ENCODE measurements around the gene LSM14A.

Gene LSM14A

DNA sequence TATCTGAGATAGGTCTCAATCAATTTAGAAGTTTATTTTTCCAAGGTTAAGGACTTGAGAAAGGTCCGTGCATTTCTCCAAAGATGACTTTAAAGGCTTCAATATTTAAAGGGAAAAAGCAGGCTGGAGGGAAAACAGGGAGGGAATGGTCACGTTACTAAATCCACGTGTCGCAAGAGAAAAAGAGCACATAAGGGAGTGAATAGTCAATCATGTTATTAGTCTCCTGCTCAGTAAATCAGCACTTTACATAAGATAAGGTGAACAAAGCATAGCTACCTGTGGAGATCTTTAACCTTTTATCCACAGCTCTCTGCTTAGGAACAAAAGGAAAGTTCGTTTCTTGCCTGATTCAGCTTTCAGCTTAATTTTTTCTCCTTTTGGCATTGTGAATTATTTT lies 31.3 kb upstream of the LSM14A start:
- Histone ChIP-seq H3K4me3 (ENCODE audit: low read length, poor library complexity, severe bottlenecking) (no peak overlapping the region), H3K36me3 (ENCODE audit: insufficient read depth, low read length) (no peaks in the 10 kb centered on the region), H3K79me2 (ENCODE audit: insufficient read depth, low read length) (no peaks in the 10 kb centered on the region), H3K4me2 (ENCODE audit: low read depth, low read length, poor library complexity, severe bottlenecking) (no peak overlapping the region), H3F3A (ENCODE audit: low read depth) (no peaks in the 10 kb centered on the region), H3K27me3 (ENCODE audit: insufficient read depth, low read length, poor library complexity, severe bottlenecking) (no peaks in the 10 kb centered on the region), H3K9me2 (replicated peaks; ENCODE audit: low read depth, low read length) (no peaks in the 10 kb centered on the region), H3K9ac (ENCODE audit: low read depth, low read length, poor library complexity, severe bottlenecking) (no peak overlapping the region), H3K4me1 (ENCODE audit: insufficient read depth, low read length, poor library complexity, severe bottlenecking) (no peaks in the 10 kb centered on the region), H3K9me3 (ENCODE audit: insufficient read depth, low read depth, low read length) (no peaks in the 10 kb centered on the region), H4K20me1 (ENCODE audit: insufficient read depth, low read length, poor library complexity, severe bottlenecking) (no peaks in the 10 kb centered on the region), H2AFZ (ENCODE audit: low read length) (no peak overlapping the region; the same call in 1 of the 2 replicates)
- TF ChIP-seq, protein P1, sequence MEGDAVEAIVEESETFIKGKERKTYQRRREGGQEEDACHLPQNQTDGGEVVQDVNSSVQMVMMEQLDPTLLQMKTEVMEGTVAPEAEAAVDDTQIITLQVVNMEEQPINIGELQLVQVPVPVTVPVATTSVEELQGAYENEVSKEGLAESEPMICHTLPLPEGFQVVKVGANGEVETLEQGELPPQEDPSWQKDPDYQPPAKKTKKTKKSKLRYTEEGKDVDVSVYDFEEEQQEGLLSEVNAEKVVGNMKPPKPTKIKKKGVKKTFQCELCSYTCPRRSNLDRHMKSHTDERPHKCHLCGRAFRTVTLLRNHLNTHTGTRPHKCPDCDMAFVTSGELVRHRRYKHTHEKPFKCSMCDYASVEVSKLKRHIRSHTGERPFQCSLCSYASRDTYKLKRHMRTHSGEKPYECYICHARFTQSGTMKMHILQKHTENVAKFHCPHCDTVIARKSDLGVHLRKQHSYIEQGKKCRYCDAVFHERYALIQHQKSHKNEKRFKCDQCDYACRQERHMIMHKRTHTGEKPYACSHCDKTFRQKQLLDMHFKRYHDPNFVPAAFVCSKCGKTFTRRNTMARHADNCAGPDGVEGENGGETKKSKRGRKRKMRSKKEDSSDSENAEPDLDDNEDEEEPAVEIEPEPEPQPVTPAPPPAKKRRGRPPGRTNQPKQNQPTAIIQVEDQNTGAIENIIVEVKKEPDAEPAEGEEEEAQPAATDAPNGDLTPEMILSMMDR (conservative IDR thresholded peaks at IDR 0.05; ENCODE audit: low read length), result no peak
- no peak for TF ChIP-seq EZH2phosphoT487 (IDR thresholded peaks at IDR 0.05; ENCODE audit: borderline replicate concordance)

DNA sequence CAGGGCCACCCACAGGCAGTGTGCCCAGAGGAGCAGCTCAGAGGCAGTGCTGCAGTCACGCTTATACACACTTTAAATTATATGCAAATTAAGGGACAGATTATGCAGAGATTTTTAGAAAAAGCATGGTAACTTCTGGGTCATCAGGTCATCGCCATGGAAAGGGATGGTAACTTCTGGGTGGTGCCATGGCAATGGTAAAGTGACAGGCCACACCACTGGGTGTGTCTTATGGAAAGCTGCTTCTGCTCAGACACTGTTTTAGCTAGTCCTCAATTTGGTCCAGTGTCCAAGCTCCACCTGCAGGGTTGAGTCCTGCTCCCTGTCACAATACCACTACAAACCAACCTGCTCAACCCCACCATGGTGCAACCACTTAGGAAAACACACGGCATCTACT lies 29.9 kb upstream of the LSM14A start:
- Histone ChIP-seq H3K4me3 (ENCODE audit: low read length, poor library complexity, severe bottlenecking) (no peak overlapping the region), H3K4me2 (ENCODE audit: low read depth, low read length, poor library complexity, severe bottlenecking) (no peak overlapping the region), H3K9me2 (replicated peaks; ENCODE audit: low read depth, low read length) (no peaks in the 10 kb centered on the region), H3K9me3 (ENCODE audit: insufficient read depth, low read depth, low read length) (no peaks in the 10 kb centered on the region), H3K36me3 (ENCODE audit: insufficient read depth, low read length) (no peaks in the 10 kb centered on the region), H3K4me1 (ENCODE audit: insufficient read depth, low read length, poor library complexity, severe bottlenecking) (no peaks in the 10 kb centered on the region), H3F3A (ENCODE audit: low read depth) (no peaks in the 10 kb centered on the region), H3K79me2 (ENCODE audit: insufficient read depth, low read length) (no peaks in the 10 kb centered on the region), H3K27me3 (ENCODE audit: insufficient read depth, low read length, poor library complexity, severe bottlenecking) (no peaks in the 10 kb centered on the region), H2AFZ (ENCODE audit: low read length) (no peak overlapping the region), H4K20me1 (ENCODE audit: insufficient read depth, low read length, poor library complexity, severe bottlenecking) (no peaks in the 10 kb centered on the region), H3K9ac (ENCODE audit: low read depth, low read length, poor library complexity, severe bottlenecking) (no peak overlapping the region)
- TF ChIP-seq, protein P1 (conservative IDR thresholded peaks at IDR 0.05; ENCODE audit: low read length), result no peak
- TF ChIP-seq EZH2phosphoT487 (IDR thresholded peaks at IDR 0.05; ENCODE audit: borderline replicate concordance), result no peak

DNA sequence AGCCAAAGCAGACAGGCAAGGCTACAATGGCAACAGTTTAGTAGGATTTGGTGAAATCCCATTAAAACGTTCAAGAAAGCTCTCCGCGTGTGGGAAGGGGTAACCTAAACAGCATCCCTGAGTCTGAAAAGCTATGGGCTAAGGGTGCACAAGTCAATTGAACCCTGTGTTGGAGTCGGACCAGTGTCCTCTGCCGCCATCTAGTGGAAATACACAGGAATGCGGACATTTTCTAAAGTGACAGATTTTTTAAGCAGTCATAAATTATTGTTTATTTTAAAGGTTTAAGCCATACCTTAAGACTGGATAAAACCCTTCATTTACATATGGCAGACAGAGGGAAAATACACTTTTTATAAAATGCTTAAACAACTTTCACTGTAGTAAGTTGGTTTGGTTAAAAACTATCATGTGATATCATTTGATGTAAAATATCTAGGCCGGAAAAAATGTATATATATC lies 26.5 kb upstream of the LSM14A start:
- H3K9ac ChIP-seq (ENCODE audit: low read depth, low read length, poor library complexity, severe bottlenecking), result no peak overlapping the region
- H3K4me3 ChIP-seq (ENCODE audit: low read length, poor library complexity, severe bottlenecking), result no peak overlapping the region
- TF ChIP-seq, protein P1 (conservative IDR thresholded peaks at IDR 0.05; ENCODE audit: low read length), result peak; percentile 81
- TF ChIP-seq EZH2phosphoT487 (IDR thresholded peaks at IDR 0.05; ENCODE audit: borderline replicate concordance), result no peak
- no peaks in the 10 kb centered on the region for H3K36me3 ChIP-seq (ENCODE audit: insufficient read depth, low read length)
- H3K4me1 ChIP-seq (ENCODE audit: insufficient read depth, low read length, poor library complexity, severe bottlenecking), result no peaks in the 10 kb centered on the region
- H3K9me2 ChIP-seq (replicated peaks; ENCODE audit: low read depth, low read length), result no peaks in the 10 kb centered on the region
- H3K4me2 ChIP-seq (ENCODE audit: low read depth, low read length, poor library complexity, severe bottlenecking), result no peak overlapping the region
- H3K79me2 ChIP-seq (ENCODE audit: insufficient read depth, low read length), result no peaks in the 10 kb centered on the region
- H2AFZ ChIP-seq (ENCODE audit: low read length), result peak overlapping the region; percentile 32; the same call in 1 of the 2 replicates
- H3K27me3 ChIP-seq (ENCODE audit: insufficient read depth, low read length, poor library complexity, severe bottlenecking), result no peaks in the 10 kb centered on the region
- H3K9me3 ChIP-seq (ENCODE audit: insufficient read depth, low read depth, low read length), result no peaks in the 10 kb centered on the region
- H3F3A ChIP-seq (ENCODE audit: low read depth), result no peaks in the 10 kb centered on the region
- H4K20me1 ChIP-seq (ENCODE audit: insufficient read depth, low read length, poor library complexity, severe bottlenecking), result no peaks in the 10 kb centered on the region
